ENCODE results near the gene CLCNKA.
"Not testable (repeated sequence)": the region's sequence is repeated elsewhere in the genome, so short reads cannot be mapped to it uniquely, and the experiment has no call there.

CLCNKA gene

DNA sequence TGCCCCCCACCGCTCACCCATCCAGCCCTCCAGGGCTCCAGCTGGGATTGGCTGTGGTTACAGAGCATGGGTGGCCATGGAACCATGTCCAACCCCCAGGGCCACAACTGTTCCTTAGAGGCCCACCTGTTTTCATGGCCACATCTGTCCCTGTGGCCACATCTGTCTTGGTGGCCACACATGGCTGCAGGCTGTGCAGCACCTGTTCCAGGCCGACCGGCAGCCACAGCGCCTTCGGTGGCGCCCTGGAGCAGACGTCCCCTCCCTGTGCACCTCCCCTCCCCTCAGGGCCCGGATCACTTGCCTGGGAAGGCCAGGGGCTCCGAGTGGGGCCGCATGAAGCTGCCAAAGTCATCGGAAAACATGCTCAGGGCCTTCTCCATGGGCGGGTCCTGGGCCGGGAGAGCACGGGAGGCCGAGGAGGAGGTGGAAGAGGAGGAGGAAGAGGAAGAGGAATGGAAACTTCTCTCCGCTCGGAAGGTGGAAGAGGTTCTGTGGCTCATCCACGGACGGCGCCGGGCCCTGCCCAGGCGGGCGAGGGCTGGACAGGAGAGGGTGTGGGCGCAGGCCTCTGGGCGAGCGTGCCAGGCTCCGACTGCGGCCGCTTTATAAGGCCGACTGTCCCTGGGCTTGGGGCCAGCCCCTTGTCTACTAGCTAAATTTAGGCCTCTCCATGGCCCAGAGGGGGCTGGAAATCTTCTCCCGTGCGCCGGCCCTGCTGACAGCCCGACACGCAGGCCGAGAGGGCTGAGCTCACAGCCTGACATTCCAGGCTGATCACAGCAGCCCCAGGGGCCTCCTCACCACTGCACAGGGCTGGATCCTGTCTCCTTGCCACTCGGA is 4.2 kb upstream of the CLCNKA start, which contains the start of gene HSPB7:
Gene HSPB7, minus strand, starts transcription at position 583 of the 843 bp plus-strand sequence. Its CDS starts 80 bp downstream, at position 503.
- DNase-seq (ENCODE audit: low read depth in 2 of 2): no peak

DNA sequence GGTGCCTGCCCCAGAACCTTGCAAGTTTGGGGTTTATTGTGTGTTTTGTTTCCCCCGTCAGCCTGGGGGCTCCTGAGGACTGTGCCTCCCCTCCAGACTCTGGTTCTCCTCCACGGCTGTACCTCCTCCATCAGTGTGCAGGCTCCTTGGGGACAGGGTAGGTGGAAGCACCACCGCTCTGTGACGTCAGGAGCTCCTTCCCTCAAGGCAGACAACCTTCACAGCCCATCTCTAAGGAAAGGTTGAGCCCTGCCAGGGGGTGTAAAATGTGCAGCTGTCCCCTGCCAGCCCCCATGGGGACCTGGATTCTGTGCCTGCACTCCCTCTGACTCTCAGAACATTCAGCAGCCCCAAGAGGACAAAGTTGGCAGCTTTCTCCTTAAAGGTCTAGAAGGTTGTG is 3.5 kb upstream of the CLCNKA start:
- DNase-seq (ENCODE audit: low read depth in 2 of 2): no peak

GRCh38 chr1:16018749-16019643 is 2.8 kb upstream of the CLCNKA start:
- no peak for DNase-seq (ENCODE audit: low read depth in 2 of 2)

DNA sequence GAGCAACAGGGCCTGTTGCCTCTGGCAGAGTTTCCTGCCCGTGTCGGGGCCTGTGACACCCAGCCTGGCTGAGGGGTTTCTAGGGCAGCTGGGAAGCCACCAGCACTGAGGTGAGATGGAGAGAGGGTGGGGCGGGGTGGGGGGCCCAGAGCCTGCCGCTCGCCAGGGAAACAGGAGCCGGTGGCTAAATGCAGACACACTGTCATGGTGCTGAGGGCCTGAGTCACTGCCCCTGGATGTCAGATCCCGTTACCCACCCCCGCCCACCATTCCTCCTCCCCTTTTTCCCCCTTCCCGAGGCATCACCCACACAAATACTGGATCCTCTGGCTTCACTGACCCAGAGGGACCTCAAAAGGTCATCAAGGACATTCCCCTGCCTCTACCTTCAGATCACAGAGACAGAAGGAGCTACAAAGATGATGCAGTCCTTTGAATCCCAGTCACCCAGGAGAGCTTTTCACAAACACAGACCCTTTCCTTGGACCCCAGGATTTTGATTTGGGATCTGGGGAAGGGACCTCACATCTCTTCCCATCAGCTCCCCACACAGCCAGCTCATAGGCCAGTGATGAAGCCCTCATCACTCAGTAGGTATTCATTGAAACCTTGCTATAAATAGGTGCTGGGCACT is 2.1 kb upstream of the CLCNKA start:
- DNase-seq (ENCODE audit: low read depth in 2 of 2): no peak

DNA sequence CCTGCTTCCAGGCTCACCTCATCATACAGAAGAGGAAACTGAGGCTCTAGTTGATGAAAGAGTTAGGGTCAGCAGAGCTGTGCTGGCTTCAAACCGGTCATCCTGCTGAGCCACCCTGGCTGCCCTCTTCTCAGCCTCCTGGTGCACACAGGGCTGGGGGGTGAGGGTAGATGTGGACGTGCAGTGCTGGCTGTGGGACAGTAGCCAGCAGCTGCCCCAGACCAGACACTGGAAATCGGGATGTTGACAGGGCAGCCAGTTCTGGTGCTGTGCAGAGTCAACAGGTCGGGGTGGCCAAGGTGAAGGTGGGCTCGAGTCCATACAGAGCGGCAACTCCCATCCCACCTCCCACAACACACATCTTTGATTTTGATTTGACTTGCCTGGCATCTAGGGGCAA is 1.5 kb upstream of the CLCNKA start:
- no peak for DNase-seq (ENCODE audit: low read depth in 2 of 2)

DNA sequence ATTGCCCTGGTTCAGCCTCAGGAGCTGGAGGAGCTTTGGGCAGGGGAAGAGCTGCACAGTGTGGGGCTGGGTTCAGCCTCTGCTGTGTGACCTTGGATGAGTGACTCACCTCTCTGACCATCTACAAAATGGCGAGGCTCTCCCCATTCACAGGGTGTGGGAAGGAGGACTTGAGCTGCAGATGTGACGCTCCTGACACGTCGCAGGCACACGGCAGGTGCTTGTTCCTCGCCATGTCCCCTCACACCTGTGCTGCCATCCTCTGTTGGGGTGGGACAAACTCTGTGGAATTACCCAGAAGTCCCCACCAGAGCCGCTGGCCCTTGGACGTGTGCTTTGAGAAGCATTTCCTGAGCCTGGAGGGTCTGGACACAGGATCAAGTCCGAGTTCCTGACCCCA is 958 bp upstream of the CLCNKA start:
- DNase-seq (ENCODE audit: low read depth in 2 of 2): not testable (repeated sequence)

GRCh38 chr1:16022393-16022792 is 557 bp downstream of the CLCNKA start:
- no peak for DNase-seq (ENCODE audit: low read depth in 2 of 2)

- DNase-seq (ENCODE audit: low read depth in 2 of 2): no peak
Observed at GRCh38 chr1:16023050-16023653, 1.3 kb downstream of the CLCNKA start.

DNA sequence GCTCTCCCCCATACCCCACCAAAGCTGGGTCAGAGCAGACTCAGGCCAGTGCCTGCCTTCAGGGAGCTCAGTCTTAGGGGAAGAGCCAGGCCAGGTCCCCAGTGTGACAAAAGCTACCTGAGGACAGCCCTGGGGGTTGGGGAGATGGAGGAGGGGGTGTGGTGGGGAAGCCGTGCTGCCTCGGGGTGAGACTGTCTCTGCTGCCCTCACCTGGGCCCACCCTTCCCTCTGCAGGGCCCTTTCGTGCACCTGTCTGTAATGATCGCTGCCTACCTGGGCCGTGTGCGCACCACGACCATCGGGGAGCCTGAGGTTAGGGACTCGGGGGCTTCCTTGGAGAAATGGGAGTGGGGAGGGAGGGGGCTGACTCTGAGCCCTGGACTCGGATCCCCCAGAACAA is 4.5 kb downstream of the CLCNKA start:
- not testable (repeated sequence) for DNase-seq (ENCODE audit: low read depth in 2 of 2)

- DNase-seq (ENCODE audit: low read depth in 2 of 2): peak in 1 of 2 donors; percentile 42
Observed at GRCh38 chr1:16026723-16027484, 5.1 kb downstream of the CLCNKA start.

DNA sequence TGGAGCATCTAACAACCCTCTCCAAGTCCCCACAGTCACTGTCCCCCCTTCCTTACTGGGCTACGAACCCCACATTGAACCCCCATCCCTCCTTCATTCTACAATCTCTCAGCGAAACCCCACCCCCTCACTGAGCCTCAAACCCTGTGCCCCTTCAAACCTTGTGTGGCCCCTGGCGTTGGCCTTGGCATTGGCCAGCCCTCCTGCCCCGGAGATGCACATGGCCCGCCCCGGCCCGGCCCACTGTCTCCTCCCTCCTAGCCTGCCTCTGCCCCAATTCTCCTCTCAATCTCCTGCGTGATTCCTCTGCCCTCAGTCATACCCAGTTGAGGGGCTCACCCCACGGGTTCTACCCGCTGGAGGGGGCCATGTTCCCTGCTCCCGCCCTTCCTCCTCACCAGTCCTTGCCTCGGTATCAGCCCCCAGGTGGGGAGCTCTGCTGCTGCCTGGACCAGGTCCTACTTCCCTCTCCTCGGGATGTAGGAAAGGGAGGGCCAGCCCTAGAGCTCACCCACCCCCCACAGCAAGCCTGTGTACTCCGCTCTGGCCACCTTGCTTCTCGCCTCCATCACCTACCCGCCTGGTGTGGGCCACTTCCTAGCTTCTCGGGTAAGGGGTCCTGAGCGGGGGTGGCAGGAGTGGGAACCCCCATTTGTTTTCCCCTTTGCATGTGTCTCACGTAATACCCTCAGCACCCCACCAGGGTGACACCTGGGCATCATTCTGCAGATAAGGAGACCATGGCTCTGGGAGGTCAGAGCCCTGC is 6.6 kb downstream of the CLCNKA start:
- DNase-seq (ENCODE audit: low read depth in 2 of 2): no peak

GRCh38 chr1:16029003-16029268 is 7.1 kb downstream of the CLCNKA start:
- DNase-seq (ENCODE audit: low read depth in 2 of 2): not testable (repeated sequence)

DNA sequence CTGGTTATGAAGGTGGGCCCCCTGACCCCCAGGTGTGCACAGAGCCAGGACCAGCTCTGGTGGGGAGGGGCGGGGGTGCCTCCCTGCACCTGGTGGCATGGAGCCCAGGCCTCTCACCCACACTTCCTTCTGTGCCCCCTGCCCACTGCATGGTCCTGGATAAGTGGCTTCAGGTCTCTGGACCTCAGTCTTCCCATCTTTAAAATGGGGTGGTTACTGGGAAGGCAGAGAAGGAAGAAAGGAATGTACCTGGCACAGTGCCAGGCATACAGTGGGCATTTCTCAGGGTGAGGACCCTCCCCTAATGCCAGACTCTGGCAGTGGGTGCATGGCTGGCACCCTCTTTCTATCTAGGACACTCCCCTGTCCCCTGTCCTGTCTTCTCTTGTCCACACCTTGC is 7.5 kb downstream of the CLCNKA start:
- DNase-seq (ENCODE audit: low read depth in 2 of 2): no peak

DNA sequence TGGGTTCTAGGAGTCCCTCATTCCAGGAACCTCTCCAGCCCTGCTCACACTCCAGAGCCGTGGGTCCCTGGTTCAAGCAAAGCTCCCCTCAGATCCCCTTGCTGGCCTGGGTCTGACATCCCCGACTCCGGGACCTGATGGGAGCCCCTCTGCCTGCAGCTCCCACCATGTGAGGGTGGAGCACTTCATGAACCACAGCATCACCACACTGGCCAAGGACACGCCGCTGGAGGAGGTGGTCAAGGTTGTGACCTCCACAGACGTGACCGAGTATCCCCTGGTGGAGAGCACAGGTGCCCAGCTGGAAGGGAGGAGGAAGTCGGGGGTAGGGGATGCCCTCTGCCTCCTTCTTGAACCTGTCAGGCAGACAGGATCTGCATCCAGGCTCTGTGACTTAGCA is 9.7 kb downstream of the CLCNKA start:
- no peak for DNase-seq (ENCODE audit: low read depth in 2 of 2)

DNA sequence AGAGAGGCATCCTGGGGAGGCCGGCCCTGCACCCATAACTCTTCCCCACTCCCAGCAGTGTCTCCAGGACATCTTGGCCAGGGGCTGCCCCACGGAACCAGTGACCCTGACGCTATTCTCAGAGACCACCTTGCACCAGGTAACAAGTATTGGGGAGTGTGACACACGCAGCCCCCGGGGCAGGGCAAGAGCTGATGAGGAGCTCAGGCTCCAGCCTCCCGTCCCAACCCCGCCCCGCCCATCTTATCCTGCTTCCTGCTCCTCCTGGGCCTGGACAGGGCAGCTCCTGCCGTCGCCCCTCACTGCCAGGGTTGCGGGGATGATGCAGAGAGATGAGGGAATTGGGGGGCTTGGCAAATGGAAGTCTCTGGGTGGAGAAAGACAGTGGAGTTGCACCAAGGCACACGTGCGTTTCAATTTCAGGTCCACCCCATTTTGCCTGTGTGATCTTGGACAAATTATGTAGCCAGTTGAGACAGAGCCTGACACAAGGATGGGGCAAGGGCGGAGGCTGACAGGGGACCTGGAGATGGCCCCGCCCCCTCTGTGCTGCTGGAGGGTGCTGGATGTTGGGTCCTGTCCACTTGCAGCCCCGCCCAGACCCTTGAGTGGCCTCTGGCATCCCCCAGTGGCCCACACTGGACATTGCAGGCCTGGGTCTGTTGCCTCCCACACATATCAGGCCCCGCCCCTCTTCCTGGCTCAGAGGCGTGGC is 10.7 kb downstream of the CLCNKA start:
- DNase-seq (ENCODE audit: low read depth in 2 of 2): no peak

GRCh38 chr1:16033103-16033632 is 11.3 kb downstream of the CLCNKA start:
- DNase-seq (ENCODE audit: low read depth in 2 of 2): not testable (repeated sequence)

DNA sequence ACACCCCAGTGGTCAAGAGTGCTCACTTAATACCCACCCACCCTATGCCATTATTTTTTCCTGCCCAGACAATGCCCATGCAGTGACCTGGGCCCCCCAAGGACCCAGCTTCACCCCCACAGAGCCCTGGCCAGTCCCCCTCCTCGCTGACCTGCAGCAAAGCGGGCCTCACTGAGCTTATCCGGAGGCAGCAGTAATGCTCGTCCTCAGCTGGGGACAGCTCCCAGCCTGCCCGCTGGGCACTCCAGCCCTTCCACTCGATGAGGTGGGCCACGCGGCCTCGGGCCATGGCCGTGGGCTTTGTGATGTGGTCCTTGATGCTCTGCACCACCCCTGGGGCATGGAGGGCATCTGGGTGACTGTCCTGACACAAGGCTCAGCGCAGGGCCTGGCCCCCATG is 14.6 kb downstream of the CLCNKA start:
- not testable (repeated sequence) for DNase-seq (ENCODE audit: low read depth in 2 of 2)

GRCh38 chr1:16038620-16038912 is 16.7 kb downstream of the CLCNKA start:
- DNase-seq (ENCODE audit: low read depth in 2 of 2): no peak

- not testable (repeated sequence) for DNase-seq (ENCODE audit: low read depth in 2 of 2)
Observed at GRCh38 chr1:16039871-16040270, 18.0 kb downstream of the CLCNKA start.

- no peak for DNase-seq (ENCODE audit: low read depth in 2 of 2)
Observed at GRCh38 chr1:16041200-16041599, 19.4 kb downstream of the CLCNKA start.

Data from stimulated activated CD4-positive, alpha-beta T cell treated with anti-CD3 and anti-CD28 coated beads, Interleukin-1b, Interleukin-23, amount 100 ng/mL, for 1 hour (primary cell).